H1 (cell line): ENCODE measurements around the gene ATXN7.

Experiments
- CTCF ChIP-seq, 3 experiments: IDR thresholded peaks; 1 replicate in 2 of 3; 2 replicates in 1 of 3; pipeline versions ENCODE4 v1.5.1 to v1.6.1; 2011; ENCODE audit warnings: low read length in 3 of 3, mild to moderate bottlenecking in 3 of 3, inconsistent platforms in 2 of 3, low read depth in 1 of 3, moderate library complexity in 1 of 3; ENCODE audit not compliant: insufficient read depth in 1 of 3; ENCODE audit errors: control extremely low read depth in 1 of 3
- JUND ChIP-seq: IDR thresholded peaks from 2 replicates; pipeline ENCODE4 v1.6.1; 2011; ENCODE audit warnings: mild to moderate bottlenecking, improper control_type of control experiment, low read length
- MAFK ChIP-seq: IDR thresholded peaks from 2 replicates; pipeline ENCODE4 v1.6.1; 2012; ENCODE audit warnings: low read depth, mild to moderate bottlenecking, improper control_type of control experiment, low read length
- POLR2A ChIP-seq, 2 experiments: IDR thresholded peaks; 1 replicate in 1 of 2; 2 replicates in 1 of 2; pipeline ENCODE4 v1.6.1; 2011; ENCODE audit warnings: low read depth in 2 of 2, low read length in 2 of 2, mild to moderate bottlenecking in 2 of 2; ENCODE audit errors: control extremely low read depth in 1 of 2
- POLR2AphosphoS5 ChIP-seq: IDR thresholded peaks from 2 replicates; pipeline ENCODE4 v1.6.1; 2011; ENCODE audit warnings: low read depth, low read length
- RAD21 ChIP-seq, 2 experiments: IDR thresholded peaks in 1 of 2; conservative IDR thresholded peaks in 1 of 2; 2 replicates each; pipeline ENCODE4 v1.6.1; 2011; ENCODE audit warnings: low read depth in 2 of 2, low read length in 2 of 2, improper control_type of control experiment in 1 of 2, inconsistent platforms in 1 of 2, mild to moderate bottlenecking in 1 of 2, moderate library complexity in 1 of 2
- SP1 ChIP-seq: IDR thresholded peaks from 2 replicates; pipeline ENCODE4 v1.6.1; 2011; ENCODE audit warnings: low read depth, low read length
- TAF1 ChIP-seq: IDR thresholded peaks from 2 replicates; pipeline ENCODE4 v1.6.1; 2011; ENCODE audit warnings: mild to moderate bottlenecking, low read depth, low read length
- TCF12 ChIP-seq: IDR thresholded peaks from 2 replicates; pipeline ENCODE4 v1.6.1; 2011; ENCODE audit warnings: low read depth, mild to moderate bottlenecking, low read length

GRCh38 chr3:63991666-63992065, 128.0 kb downstream of the ATXN7 start:
- no peak for TF ChIP-seq CTCF (IDR thresholded peaks at IDR 0.05; ENCODE audit: control extremely low read depth in 1 of 3, insufficient read depth in 1 of 3, low read depth in 1 of 3, low read length in 3 of 3)
- TF ChIP-seq TCF12, result no peak
- TF ChIP-seq POLR2A (IDR thresholded peaks at IDR 0.05; ENCODE audit: control extremely low read depth in 1 of 2, low read depth in 2 of 2, low read length in 2 of 2), result no peak
- TF ChIP-seq POLR2AphosphoS5, result no peak
- no peak for TF ChIP-seq RAD21 (IDR thresholded peaks at IDR 0.05 in 1 of 2, conservative IDR thresholded peaks at IDR 0.05 in 1 of 2; ENCODE audit: low read depth in 2 of 2, low read length in 2 of 2)
- TF ChIP-seq JUND, result no peak
- no peak for TF ChIP-seq MAFK
- TF ChIP-seq TAF1, result no peak
- TF ChIP-seq SP1, result no peak
